Bone marrow (tissue), 2 donors: ENCODE measurements around the gene IRF4.

Source experiments
- DNase-seq, 2 donors: peaks; one replicate each; lab custom pipeline; 2025; lab: John Stamatoyannopoulos, UW

IRF4 gene

GRCh38 chr6:391559-392440, at the start of gene IRF4:
IRF4 (plus strand) TSS chr6:391752; CDS start chr6:393153, 1,401 bp downstream.
- no peak for DNase-seq

DNA sequence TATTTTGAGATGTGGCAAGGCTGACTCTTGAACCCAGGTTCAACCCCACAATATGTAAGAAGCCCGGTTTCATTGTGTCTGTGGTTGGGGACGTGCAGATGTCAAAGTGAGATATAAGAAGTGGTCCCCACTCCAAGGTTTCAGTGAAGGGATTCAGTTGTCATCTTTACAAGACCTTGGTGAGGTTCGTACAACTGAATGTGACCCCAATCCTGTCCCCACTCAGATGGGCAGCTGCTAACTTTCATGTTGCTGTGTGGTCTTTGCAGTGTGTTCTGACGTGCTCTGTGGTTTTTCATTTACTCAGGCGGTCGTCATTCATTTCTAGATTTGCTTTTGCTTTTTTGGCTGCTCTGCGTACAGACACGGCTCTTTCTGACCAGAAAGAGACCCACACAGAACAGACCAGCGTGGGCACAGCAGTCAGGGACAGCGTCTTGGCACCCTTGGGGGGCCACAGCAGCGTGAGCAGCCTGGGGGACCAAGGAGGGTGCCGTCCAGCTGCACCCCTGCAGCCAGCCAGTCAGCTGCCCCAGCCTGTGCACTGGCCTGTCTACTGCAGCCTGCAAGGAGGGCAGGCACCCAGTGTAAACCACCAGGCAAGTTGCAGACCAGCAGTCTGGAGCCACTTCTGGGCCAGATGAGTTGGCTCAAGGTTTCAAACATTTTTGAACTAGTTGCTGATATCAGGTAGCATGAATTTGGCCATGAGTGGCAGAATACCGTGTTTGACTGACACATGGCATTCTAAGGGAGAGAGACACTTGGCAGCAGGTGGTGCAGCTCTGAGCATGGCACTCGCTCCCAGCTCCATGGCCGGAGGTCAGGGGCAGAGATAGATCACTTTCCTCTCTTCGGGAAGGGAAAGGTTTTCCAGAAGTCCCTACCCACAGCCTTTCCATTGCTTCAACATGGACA, 49.4 kb upstream of the IRF4 start:
- DNase-seq, result no peak

DNA sequence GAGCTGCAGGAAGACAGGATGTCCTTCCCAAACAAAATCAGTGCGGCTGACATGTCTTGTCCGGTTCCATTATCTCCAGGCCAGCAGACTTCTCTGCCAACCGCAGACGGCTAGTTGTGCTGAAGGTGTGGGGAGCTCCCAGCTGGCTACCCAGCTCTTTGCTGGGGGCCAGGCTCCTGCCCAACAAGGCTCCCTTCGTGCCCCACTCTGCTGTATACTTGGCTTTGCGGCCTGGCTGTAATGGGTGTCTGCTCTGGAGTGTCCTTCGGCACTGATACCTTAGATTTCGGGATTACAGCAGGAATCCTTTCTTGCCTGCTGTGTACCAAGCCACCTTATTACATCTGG, 48.7 kb upstream of the IRF4 start:
- DNase-seq, result no peak

DNA sequence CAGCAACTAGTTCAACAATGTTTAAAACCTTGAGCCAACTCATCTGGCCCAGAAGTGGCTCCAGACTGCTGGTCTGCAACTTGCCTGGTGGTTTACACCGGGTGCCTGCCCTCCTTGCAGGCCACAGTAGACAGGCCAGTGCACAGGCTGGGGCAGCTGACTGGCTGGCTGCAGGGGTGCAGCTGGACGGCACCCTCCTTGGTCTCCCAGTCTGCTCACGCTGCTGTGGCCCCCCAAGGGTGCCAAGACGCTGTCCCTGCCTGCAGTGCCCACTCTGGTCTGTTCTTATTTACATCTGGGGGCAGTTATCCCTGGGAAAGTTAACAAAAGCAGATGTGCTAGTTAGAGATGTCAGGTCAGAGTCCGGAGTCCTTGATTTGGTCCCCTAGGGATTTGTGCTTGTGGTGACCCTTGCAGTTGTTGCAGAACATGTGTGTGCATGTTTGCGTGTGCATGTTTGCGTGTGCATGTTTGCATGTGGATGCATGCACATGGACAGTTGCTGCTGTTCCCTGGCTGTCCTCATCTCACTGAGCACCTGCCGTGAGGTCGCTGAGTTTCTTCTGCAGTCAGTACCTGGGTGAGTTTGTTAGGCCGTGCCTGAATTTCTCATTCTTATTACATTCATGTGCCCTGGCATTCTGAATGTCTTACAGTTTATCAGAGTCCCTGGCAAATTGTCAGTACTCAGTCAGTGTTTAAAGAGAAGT, 48.2 kb upstream of the IRF4 start:
- DNase-seq, result no peak

DNA sequence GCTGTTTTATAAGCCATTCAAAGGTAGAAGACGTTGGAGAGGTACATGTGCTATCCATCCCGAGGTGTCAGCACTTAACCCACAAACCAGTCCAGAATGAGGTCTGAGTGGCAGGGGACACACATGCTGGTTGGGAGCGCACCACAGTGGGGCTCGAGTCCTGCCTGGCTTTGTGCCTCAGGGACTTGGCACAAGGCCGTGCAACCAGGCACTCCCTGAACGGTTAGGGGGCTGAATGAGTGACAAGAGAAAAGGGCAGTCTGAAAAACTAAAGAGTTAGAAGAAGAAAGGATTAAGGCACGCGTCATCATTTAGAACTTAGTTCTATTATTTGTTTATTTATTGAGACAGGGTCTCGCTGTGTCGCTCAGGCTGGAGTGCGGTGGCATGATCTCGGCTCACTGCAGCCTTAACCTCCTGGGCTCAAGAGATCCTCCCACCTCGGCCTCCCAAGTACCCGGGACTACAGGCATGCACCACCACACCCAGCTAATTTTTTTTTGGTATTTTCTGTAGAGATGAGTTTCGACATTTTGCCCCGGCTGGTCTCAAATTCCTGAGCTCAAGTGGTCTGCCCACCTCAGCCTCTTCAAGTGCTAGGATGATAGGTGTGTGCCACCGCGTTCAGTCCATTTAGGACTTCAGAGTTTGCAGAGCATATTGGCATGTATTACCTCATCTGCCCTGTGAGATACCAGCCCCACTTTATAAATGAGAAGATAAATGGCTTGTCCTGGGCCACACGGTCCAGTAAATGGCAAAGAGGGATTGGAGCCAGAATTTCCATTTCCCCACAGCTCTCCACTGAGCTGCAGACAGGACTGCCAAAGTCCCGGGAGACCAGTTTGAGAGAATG, 47.4 kb upstream of the IRF4 start:
- no peak for DNase-seq

DNA sequence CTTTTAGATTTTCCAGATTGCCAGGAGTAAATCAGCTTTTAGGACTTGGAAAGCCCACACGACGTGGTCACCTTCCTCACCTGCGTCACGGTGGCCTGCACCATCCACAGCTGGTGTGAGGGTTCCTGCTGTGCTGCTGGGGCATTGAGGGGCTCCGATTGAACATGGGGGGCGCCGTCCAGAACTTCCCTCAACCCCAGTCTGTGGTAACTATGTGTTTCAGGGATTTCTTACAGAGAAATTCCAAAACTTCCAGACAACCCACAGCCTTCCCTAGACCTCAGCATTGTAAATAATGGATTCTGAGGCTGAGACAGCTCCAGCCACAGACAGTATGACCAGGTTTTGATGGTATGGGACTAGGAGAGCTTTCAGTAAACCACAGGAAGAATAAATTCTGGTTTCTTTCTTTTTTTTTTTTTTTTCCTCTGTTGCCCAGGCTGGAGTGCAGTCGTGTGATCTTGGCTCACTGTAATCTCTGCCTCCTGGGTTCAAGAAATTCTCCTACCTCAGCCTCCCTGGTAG, 46.7 kb upstream of the IRF4 start:
- no peak for DNase-seq

GRCh38 chr6:345747-346385, 45.7 kb upstream of the IRF4 start:
- no peak for DNase-seq

DNA sequence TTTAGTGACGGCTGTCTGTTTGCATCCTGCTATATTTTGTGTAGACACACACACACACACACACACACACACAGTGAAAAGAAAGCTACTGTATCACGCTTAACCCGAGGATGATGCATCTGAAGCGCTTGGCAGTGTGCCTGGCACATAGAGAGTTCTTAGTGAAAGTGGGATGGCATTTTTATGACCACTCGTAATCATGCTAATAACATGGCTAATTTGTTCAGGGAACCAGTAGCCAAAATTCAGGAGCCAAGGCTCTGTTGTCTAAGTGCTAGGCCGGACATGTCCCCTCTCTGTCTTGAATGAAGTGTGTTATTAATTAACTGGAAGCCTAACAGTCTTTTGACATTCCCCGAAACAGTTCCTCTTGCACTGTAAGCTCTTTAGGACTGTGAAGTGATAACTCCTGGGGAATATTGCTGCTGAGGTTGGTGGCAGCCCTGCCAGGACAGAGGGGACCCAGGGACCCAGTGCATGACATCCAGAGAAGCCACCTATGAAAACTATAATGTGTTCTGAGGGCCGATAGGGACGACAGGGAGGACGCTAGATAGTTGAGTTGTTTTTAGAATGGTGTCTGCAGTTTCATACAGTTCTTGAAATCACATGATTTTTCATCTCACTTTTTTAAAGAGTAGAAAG, 45.0 kb upstream of the IRF4 start:
- no peak for DNase-seq

GRCh38 chr6:347232-347631, 44.3 kb upstream of the IRF4 start:
- DNase-seq, result no peak

DNA sequence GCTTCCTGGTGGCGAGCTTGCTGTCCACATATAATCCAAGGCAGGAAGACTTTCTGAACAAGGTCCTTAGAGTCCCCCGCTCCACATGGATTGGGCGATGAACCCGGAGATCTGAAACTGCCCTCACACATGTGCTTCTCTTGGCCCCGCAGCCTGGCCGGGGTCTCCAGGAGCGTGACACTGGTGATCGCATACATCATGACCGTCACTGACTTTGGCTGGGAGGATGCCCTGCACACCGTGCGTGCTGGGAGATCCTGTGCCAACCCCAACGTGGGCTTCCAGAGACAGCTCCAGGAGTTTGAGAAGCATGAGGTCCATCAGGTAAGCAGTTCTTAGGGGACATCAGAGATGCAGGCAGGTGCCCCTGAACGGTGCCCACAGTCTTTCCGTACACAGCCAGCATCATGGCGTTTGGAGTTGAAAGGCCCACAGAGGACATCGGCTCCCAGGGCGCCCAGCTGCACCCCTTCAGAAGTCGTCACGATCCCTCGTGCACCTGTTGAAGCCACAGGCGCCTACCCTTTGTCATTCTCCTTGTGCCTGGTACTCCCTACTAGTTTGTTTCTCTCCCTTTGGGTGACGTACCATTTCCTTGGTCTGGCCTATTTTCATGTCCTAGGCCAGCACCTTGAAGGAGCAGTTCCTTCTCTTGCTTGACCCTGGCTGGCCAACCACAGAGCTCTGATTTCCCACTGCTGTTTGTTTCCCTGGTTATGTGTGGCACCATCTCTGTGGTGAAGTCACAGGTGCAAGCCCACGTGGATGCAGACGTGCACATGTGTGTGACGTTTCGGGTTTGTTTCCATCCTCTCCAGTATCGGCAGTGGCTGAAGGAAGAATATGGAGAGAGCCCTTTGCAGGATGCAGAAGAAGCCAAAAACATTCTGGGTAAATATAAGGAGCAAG, 43.3 kb upstream of the IRF4 start:
- no peak for DNase-seq

DNA sequence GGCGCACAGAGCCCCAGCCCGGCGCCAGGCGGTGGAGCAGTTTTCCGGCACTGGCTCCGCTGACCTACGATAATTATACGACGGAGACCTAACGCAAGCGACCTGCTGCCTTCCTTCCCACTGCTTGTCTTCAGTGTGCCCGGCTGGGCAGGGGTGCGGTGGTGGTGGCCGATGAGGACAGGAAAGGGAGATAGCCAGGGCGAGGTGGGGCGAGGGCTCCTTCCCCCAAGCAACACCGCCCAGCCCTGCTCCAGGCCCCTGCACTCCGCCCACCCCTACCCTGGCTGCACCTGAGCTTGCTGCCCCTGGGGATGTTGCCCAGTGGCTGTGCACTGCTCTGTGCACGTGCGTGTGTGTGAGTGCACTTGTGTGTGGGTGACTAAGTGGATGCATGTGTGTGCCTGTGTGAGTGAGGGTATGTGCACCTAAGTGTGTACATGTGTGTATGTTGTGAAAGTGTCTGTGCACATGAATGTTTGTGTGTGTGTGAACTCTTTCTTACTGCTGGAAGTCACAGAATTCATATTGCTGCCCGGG, 42.6 kb upstream of the IRF4 start:
- DNase-seq, result no peak

DNA sequence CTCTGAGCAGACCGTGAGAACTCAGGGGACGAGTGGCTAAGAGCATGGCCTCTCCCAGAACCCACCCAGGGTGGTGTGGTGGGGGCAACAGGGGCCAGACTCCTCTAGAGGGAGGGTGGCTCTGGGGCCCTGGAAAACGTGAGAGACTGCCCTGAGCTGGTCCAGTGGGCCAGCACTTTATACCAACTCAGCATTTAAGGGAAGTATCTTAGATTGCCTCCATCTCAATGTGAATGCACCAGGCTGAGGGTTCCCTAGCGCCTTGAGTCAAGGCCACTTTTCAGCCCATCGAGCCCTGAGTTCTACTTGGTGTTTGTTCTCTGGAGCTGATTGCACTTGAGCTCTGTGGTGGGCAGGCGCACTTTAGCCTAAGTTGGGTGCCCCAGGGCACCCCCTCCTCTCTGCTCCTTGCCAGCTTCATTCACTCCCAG, 42.0 kb upstream of the IRF4 start:
- no peak for DNase-seq

DNA sequence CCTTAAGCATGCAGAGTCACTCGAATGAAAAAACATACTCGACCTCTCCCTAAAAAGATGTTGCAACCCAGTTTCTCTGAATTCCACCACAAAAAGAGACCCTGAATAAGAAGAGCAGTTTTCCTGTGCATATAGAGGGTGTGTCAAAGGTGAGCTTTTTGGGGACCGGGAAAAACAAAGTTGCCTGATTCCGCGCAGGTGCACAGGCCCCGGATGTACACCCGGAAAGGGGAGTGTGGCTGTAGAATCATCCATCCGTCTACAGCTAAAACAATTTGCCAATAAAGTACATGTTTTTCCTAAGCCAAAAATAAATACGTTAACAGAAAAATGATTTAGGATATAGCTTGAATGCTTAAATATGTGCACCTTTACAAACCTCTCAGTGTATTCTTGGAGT, 41.2 kb upstream of the IRF4 start:
- no peak for DNase-seq

DNA sequence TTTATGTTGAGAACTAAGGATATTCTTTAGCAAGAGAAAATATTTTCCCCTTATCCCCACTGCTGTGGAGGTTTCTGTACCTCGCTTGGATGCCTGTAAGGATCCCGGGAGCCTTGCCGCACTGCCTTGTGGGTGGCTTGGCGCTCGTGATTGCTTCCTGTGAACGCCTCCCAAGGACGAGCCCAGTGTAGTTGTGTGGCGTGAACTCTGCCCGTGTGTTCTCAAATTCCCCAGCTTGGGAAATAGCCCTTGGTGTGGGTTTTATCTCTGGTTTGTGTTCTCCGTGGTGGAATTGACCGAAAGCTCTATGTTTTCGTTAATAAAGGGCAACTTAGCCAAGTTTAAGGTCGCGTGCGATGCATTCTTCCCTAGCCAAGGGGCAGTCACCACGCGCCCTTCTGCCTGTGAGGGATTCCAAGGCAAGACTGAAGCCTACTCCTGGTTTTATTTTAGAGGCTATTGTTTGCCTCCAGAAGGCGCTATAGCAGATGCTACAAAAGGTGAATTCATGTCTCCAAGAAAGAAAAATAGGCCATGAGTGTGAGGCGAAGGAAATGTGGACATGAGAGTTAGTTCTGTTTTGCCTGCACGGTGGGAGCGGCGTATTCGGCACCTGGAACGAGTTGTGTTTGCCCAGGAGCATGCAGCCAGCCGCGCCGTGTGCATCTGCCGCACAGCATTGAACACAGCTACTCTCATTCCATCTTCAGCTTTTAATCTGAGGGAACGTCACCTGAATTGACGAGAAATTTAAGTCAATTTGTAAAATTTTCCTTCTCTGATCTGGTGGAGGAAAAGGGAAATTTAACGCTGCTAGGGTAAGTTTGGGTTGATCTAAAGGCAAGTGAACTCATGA, 40.3 kb upstream of the IRF4 start:
- DNase-seq, result no peak

- no peak for DNase-seq
Observed at GRCh38 chr6:351867-352289, 39.7 kb upstream of the IRF4 start.

DNA sequence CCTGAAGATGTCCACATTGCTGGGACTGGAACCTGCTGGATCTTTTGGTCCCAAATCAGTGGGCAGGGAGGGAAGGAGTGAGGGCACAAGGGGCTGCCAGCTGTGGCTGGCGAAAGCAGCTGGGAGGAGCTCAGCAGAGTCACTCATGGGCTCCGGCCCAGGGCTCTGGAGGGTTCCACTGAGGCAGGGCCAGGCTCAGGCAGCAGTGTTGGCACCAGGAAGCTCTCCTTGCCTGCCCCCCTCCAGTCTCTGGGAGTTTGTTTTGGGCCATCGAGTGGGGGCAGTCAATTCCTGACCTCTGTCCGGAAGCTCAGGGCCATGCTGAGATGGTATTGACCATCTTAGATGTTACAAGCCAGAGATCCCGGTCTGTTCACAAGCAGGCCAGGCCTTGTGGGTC, 39.1 kb upstream of the IRF4 start:
- no peak for DNase-seq

GRCh38 chr6:352896-353470, 38.6 kb upstream of the IRF4 start:
- no peak for DNase-seq
